Posterior vena cava (tissue), 2 donors: ENCODE data around the gene ANKRD34A. TPM values are rescaled to one million over a fixed set of nuclear protein-coding genes. Genes with fewer than 3 reads are reported as not detected.

Experiments
- DNase-seq: peaks from one replicate; pipeline ENCODE4 v3.0.0-alpha.2; 2020; ENCODE audit warnings: low spot score
- intact Hi-C, 2 donors: fragments of 100-400 bp; cut with DNase I; formaldehyde crosslinking; loops; one replicate each; pipeline versions ENCODE4 v1.14.1 to v1.14.2; 2022 to 2023
- total RNA-seq, 2 donors: library from RNA; stranded (reverse); fragmentation: NEBNext Ultra II Directional; extraction: Animal tissue kit (Norgen Biotek cat#: 25700); gene quantifications; one replicate each; pipeline ENCODE4 v1.2.1, GENCODE V29; 2021
- donor health status: DM: yes; HTN: yes; CAD: no.
- donor health status: DM: yes; HTN: yes; CAD: no.

Gene ANKRD34A
- total RNA-seq, 2 donors from 2014 or later, result 2.3 TPM

GRCh38 chr1:145992502-145992936 lies 28.1 kb upstream of the ANKRD34A start:
- DNase-seq, result no peak
- intact Hi-C loops, result no loop called here

- intact Hi-C loops, result no loop called here
- no peak for DNase-seq
Measured at GRCh38 chr1:145991735-145992412, 27.5 kb upstream of the ANKRD34A start.

- no peak for DNase-seq
- intact Hi-C loops, result no loop called here
Measured at GRCh38 chr1:145990249-145990855, 26.0 kb upstream of the ANKRD34A start.

DNA sequence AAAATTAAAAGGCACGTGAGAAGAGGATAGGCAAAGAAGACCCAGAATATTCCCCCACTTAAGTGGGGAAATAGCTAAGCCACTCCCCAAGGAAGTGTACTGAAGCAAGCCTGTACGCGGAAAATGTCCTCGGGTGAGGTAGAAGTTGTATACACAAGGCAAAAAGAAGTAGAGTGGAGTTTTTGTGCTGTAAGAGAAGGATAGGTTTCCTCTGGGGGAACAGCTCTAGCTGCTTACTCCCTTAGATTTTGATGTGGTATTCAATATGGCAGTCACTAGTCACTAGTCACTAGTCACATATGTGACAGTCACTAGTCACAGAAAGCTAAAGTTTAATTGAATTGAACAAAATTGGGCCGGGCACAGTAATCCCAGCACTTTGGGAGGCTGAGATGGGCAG lies 24.4 kb upstream of the ANKRD34A start:
- intact Hi-C loops, result no loop called here
- no peak for DNase-seq

DNA sequence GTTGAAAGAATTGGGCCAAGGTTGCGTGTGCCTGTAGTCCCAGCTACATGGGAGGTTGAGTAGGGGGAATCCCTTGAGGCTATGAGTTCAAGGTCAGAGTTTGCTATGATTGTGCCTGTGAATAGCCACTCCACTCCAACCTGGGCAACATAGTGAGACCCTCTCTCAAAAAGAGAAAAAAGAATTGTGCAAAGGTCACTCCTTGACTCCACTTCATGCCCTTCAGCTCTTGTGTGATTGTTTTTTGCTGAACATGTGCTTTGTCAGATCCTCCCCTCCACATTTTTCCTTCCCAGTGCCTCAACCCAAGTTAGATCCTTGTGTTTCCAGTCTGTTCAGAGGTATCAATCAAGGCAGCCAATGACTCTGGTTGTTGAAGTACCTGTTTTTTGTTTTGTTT lies 23.6 kb upstream of the ANKRD34A start:
- no peak for DNase-seq
- intact Hi-C loops, result no loop called here

- intact Hi-C loops, result no loop called here
- no peak for DNase-seq
Measured at GRCh38 chr1:145986551-145986950, 22.2 kb upstream of the ANKRD34A start.

- no peak for DNase-seq
Measured at GRCh38 chr1:145985502-145986439, 21.4 kb upstream of the ANKRD34A start.

DNA sequence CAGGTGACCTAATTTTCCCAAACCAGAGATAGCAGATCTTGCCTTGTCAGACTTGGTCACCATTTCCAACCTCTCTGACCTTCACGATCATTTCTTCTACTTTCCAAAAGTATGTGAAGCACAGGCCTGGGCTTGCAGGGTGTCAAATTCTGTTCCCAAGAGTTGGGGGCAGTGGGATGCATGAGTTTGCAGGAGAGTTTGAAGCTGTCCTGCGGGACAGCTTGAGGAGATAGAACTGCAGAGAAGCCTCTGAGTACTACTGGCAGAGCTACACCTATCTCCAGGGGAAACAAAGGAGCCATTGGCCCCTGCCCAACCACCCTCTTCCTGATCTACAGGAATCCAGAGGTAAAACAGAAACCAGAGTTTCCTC lies 20.7 kb upstream of the ANKRD34A start:
- intact Hi-C loops, result loop anchor here in 1 of 2 donors (2.0 kb wide), 1 partner anchor 20 kb away; no protein-coding TSS in a partner anchor
- no peak for DNase-seq

More at GRCh38 chr1:145985502-145986439, 21.4 kb upstream of the ANKRD34A start:
- intact Hi-C loops, result loop anchor here in 1 of 2 donors (2.0 kb wide), 1 partner anchor 19 kb away; no protein-coding TSS in a partner anchor

DNA sequence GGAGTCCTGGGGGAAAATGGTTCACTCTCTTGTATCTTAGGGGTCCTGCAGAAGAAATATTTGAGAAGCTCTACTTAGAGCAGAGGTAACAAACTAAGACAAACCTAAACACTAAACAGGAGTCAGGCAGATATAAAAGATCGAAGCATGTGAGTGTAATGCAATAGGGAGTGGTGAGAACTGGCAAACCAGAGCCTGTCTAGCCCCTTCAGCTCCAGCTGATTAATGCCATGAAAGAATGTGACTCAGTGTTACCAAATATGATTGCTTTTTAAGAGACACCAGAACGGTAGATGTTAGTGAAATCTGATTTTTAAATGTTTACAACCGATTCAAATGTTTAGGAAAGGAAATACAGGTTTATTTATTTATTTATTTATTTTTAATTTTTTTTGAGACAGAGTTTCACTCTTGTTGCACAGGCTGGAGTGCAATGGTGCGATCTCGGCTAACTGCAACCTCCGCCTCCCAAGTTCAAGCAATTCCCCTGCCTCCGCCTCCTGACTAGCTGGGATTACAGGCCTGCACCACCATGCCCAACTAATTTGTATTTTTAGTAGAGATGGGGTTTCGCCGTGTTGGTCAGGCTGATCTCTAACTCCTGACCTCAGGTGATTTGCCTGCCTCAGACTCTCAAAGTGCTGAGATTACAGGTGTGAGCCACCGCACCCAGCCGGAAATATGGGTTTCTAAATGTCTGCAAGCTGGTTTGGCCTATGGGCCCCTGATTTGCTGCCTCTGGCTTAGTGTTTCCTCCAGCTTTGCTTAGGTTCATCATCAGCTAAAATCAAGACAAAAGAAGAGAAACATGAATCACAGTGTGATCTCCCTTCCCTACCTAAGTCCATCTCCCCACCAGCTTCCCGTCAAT lies 19.8 kb upstream of the ANKRD34A start:
- intact Hi-C loops, result loop anchor here in 1 of 2 donors (2.0 kb wide), 1 partner anchor 21 kb away; no protein-coding TSS in a partner anchor
- no peak for DNase-seq

DNA sequence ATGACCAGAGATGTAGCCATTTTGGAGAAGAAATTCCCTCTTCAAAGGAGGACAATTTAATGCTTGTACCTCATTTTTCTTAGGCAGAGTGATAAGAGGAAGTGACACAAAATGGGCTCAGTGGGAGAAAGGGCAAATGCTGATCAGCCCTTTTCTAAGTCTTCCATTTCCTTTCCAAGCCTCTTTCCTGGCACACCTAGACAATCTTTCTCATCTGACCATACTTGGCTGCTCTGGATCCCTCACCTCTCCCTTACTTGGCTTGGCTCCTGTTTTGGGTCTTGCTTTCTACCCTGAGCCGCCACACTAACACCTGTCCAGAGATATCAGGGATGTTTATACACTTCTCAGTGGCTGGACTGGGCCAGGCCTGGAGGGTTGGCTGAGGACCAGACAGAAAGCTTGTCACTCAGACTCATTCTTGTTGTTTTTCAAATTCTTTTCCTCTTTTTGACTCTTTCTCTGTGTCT lies 18.9 kb upstream of the ANKRD34A start:
- no peak for DNase-seq
- intact Hi-C loops, result no loop called here

DNA sequence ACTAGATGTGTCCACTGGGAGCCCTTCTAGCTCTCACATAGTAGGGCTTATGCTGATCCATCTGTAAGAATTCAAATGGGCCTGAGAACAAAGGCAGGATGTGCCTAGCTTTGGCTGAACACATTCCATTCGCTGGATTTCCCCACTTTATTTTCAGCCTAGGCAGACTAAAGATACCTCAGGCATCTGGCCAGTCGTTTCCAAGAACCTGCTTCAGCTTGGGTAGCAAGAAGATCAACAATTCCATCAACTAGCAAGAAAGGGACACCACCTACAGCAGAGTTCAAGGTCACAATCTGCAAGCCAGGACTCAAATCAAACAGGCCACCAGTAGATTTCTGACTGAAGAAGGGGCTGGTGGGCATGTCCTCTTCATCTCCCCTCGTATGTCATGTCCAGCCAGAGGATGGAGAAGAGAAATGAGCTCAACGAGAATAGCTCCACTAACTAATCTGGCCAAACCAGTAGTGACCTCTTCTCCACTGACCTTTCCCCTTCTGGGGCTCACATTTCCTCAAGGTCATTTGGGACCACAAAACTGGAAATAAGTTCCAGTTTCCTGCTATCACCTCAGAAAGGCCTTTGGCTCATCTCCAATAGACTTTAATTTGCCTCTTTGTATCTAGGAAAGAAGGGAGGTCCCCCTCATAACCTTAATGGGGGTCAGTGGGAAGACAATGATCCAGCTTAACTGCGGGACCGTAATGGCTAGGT lies 17.8 kb upstream of the ANKRD34A start:
- intact Hi-C loops, result no loop called here
- DNase-seq, result no peak

- intact Hi-C loops, result no loop called here
Measured at GRCh38 chr1:145980457-145980994, 16.2 kb upstream of the ANKRD34A start.

GRCh38 chr1:145979746-145980456 lies 15.5 kb upstream of the ANKRD34A start:
- intact Hi-C loops, result loop anchor here in 1 of 2 donors (2.0 kb wide), 1 partner anchor 27 kb away; no protein-coding TSS in a partner anchor

More at GRCh38 chr1:145980457-145980994, 16.2 kb upstream of the ANKRD34A start:
- DNase-seq, result no peak

DNA sequence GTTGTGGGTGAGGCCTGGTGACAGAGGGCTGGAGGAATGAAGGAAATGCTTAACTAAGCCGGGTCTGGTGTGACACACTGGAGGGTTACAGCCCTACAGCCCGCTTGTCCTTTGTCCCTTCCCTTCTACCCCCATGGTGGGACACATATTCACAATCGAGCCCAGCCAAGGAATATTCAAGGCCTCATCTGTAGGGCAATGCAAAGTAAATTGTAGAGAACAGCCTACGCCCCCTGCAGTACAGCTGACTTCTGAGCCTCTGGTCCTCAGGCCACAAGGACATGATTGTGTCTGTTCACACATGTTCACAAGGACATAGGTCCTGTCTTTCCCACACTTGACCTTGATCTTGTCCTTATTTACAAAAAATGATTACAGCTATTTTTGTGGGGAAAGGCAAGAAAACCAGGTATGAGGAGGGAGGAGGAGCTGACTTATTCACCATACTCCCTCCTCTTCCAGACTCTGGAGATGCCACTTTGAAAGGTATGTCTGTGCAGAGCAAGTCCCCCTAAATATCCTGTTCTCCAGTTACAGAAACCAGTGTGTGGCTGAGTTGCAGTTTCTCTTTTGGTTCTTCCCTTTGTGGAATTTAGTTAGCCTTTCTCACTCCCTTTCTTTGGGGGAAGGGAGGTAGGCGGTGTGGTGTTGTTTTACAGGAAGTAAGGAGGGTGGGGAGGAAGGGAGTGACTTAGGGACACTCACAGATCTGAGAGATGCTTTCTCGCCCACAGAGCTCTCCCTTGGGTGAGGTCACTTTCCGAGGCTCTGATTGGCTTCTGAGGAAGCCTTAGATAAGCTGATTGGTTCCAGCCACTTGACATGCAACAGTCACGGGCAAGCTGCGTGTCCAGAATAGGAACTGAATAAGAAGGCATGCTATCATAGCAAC lies 14.7 kb upstream of the ANKRD34A start:
- peak; percentile 97 for DNase-seq
- intact Hi-C loops, result loop anchor here in 1 of 2 donors (2.0 kb wide), 1 partner anchor 28 kb away; no protein-coding TSS in a partner anchor

More at GRCh38 chr1:145979746-145980456, 15.5 kb upstream of the ANKRD34A start:
- DNase-seq, result no peak

DNA sequence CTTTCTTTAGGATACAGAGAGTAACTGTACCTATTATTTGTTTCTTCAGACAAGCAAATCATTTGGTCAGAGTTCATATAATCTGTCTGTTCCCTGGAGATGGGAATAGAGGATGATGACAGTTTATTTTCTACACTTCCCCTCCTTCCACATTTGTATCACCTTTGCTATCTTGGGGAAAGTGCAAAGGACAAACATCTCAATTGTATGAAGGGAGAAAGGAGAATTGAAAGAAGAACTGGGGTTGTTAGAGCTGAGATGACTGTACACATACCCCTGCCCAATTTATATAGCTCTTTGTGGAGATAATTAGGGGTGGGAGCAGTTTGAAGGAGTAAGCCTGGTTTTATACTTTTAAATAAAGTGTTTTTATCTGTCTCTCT lies 14.1 kb upstream of the ANKRD34A start:
- intact Hi-C loops, result loop anchor here in 1 of 2 donors (2.0 kb wide), 1 partner anchor 28 kb away; no protein-coding TSS in a partner anchor
- DNase-seq, result no peak
